NCI-H2227 treated with DMSO at 0.1 percent for 48 hours (cell line): Measurements from ENCODE around the gene COL6A2.
"Not testable (repeated sequence)": the region's sequence is repeated elsewhere in the genome, so short reads cannot be mapped to it uniquely, and the experiment has no call there.

Experiments used
- DNase-seq: peaks from one replicate; lab custom pipeline; 2025; lab: John Stamatoyannopoulos, UW

Gene COL6A2

DNA sequence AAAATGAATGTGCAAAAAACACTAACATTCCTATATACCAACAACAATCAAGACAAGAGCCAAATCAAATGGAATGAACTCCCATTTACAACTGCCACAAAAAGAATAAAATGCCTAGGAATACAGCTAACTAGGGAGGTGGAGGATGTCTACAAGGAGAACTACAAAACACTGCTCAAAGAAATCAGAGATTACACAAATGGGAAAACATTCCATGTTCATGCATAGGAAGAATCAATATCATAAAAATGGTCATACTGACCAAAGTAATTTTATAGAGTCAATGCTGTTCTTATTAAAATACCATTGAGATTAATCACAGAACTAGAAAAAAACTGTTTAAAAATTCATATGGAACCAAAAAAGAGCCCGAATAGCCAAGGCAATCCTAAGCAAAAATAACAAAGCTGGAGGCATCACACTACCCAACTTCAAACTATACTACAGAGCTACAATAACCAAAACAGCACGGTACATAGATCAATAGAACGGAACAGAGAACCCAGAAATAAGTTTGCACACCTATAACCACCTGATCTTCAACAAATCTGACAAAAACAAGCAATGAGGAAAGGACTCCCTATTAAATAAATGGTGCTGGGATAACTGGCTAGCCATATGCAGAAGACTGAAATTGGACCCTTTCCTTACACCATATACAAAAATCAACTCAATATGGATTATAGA lies 78.7 kb downstream of the COL6A2 start:
- not testable (repeated sequence) for DNase-seq

DNA sequence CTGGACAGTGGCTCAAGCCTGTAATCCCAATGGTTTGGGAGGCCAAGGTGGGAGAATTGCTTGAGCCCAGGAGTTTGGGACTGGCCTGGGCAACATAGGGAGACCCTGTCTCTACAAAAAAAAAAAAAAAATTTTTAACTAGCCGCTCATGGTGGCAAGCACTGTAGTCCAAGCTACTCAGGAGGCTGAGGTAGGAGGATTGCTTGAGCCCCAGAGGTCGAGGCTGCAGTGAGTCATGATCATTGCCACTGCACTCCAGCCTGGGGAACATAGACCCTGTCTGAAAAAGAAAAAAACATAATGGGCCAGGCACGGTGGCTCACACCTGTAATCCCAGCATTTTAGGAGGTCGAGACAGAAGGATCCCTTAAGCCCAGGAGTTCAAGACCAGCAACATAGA lies 81.0 kb downstream of the COL6A2 start:
- no peak for DNase-seq
